Measurements from ENCODE around the gene ARHGAP28.

DNA sequence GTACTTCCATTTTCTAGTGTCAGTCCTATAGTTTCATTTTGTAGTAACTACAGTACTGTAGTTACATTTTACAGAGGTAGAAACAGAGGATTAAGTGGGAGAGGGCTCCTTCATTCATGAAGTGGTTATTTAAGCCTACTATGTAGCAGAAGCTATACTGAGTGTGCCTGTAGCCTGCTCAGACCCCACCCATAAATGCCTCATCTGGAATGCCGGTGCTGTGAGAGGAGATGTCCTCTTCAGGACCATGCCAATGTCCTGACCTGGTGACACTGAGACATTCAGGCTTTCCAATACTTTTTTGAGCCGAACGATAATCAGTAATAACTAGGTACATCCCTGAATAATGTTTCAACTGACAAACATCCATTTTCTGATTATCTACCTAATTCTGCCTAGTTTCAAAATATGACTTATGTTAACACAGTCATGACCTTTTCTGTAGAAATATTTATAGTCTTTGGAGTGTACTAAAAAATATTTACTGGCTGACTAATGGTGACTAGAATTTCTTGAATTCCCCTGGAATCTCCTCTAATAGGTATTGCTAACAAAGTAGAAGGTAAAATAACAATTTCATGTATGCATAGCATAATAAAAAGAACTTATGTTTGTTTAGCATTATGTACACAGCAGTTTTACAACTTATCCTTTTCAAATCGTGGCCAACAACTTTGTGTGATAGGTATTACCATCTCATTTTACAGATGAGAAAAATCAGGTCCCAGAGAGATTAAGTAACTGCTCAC, 10.2 kb upstream of the ARHGAP28 start:
- TF ChIP-seq, protein P1, sequence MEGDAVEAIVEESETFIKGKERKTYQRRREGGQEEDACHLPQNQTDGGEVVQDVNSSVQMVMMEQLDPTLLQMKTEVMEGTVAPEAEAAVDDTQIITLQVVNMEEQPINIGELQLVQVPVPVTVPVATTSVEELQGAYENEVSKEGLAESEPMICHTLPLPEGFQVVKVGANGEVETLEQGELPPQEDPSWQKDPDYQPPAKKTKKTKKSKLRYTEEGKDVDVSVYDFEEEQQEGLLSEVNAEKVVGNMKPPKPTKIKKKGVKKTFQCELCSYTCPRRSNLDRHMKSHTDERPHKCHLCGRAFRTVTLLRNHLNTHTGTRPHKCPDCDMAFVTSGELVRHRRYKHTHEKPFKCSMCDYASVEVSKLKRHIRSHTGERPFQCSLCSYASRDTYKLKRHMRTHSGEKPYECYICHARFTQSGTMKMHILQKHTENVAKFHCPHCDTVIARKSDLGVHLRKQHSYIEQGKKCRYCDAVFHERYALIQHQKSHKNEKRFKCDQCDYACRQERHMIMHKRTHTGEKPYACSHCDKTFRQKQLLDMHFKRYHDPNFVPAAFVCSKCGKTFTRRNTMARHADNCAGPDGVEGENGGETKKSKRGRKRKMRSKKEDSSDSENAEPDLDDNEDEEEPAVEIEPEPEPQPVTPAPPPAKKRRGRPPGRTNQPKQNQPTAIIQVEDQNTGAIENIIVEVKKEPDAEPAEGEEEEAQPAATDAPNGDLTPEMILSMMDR (conservative IDR thresholded peaks at IDR 0.05) = no peak
- no peak for TF ChIP-seq ZFX (IDR thresholded peaks at IDR 0.05)

Data from C4-2B (cell line).